Hematopoietic multipotent progenitor cell treated with erythropoietin and hydrocortisone succinate and interleukin-3 and kit ligand, for 15 days (in vitro differentiated cells): Measurements from ENCODE around the gene RAB31.
"Not testable (repeated sequence)": the region's sequence is repeated elsewhere in the genome, so short reads cannot be mapped to it uniquely, and the experiment has no call there.

Experiments
- DNase-seq: peaks from one replicate; pipeline ENCODE4 v3.0.0-alpha.2; 2015; ENCODE audit warnings: low spot score

RAB31 gene, protein sequence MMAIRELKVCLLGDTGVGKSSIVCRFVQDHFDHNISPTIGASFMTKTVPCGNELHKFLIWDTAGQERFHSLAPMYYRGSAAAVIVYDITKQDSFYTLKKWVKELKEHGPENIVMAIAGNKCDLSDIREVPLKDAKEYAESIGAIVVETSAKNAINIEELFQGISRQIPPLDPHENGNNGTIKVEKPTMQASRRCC

DNA sequence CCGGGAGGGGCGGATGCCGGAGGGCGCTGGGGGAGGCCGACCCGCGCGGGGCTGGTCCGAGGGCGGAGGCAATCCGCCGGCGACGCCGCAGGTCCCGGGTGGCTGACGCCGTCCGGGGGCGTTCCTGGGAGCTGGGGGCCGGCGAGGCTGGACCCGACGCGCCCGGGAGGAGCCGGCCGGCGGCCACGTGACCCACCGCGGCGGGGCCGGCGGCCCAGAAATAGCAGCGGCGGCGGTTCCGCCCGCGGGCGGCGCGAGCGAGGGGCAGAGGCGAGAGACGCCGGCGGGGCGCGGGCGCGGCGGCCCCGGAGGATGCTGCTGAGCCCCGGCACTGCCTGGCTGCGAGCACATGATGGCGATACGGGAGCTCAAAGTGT, at the start of gene RAB31:
TSS of gene RAB31 (plus strand) at position 245 of the 377 bp plus-strand sequence. CDS start at position 350, 105 bp downstream.
- no peak for DNase-seq

DNA sequence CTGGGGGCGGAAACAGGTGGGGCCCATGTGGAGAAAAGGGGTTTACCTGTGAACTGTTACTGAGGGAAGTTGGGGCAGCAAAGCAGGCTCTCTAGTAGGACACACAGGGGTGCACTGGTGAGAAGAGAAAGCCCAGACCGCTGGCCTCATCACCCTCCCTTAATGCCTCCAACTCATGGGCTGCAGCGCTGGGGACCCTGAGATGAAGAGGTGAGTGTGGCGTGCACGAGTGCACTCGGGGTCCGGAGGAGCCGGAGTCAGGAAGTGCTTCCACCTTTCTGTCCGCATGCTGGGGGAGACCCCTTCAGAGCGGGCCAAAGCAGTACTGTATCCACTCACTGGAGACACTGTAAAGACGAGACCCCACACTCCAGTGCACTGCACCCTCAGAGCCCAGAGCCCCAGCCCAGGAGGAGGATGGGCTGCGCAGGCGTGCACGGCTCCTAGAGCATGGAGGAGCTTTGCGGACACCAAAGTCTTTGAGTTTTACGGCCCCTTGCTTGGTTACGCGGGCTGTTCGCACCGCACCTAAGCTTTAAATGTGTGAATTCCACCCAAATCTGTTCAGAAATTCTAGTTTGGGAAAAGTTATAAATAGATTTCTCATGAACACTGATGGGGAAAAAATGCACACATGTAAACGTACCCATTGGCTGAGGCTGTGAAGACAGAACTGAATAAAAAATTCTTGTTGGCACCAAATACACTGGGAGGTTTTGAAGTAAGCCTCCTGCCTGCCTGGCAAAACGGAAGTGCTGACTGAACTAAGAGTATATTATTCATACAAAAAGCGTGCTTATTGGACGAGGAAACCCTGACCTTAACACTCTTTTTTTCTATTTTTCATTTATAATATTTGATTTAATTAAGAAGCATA, 48.4 kb upstream of the RAB31 start:
- no peak for DNase-seq

DNA sequence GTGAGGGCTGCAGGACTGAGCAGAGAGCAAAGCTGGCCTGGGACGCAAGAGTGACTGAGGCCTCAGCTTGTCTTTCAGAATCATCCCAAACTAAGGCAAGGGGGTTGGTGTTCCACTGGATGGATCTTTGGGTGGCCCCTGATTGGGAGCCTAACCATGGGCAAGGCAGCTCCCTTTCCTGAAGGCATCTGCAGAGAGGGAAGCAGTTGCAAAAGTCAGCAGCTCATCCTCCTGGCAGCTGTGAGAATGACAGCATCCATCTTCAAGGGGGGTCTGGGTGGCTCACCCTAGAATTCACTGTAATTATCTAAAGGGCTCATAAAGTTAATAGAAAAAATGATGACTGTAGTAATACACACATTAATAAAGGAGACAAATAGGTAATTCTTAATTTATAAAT, 46.5 kb upstream of the RAB31 start:
- no peak for DNase-seq

DNA sequence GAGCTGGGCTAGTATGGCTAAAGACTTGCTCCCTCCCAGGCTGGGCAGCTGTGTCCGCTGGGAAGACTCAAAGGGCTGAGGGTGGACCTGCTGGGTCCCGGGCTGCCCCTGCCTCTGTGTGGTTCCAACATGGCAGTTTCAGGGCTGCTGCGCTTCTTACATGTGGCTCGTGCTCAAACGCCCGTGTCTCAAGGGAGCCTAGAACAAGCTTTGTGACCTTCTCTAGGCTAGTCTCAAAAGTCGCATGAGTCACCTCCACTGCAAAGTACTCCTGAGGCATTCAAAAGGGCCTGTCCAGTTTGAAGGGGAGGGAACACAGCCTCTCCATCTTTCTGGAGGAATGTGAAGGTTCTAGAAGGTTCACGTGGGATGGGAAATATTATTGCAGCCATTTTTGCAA, 44.7 kb upstream of the RAB31 start:
- no peak for DNase-seq

DNA sequence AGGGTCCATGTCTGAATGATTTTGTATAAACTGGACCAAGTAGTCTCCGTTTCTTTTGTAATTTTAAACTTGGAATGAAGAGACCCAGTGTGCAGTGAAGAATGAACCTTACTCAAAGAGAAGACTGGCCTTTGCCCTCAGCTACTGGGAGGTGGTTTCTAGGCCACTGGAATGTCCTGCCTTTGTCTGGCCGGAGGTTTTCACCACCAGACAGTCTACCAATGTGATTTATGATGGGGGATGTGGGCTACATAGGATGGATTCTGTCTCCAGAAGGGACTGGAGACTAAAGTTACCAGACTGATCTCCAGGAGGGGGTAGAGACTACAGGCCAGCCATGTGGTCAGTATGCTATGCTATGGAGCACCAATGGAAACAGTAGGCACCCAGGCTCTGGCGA, 42.8 kb upstream of the RAB31 start:
- DNase-seq = no peak

DNA sequence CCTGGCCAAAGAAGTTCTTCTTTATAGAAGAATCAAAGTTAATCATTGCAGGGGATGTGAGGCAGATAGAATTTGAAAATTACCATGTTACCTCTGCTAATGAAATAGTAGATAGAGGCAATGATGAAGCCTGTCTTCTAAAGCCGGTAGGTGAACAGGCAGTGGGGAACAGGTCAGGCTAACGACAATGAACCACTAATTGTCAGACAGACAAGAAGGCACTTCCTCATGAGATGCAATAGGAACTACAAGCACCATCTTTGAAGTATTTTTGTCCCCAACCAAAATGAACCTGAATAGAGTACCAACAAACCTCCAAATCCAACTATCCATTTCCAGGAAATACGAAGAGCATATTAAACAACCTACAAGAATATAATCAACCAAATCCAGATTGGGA, 41.6 kb upstream of the RAB31 start:
- no peak for DNase-seq

DNA sequence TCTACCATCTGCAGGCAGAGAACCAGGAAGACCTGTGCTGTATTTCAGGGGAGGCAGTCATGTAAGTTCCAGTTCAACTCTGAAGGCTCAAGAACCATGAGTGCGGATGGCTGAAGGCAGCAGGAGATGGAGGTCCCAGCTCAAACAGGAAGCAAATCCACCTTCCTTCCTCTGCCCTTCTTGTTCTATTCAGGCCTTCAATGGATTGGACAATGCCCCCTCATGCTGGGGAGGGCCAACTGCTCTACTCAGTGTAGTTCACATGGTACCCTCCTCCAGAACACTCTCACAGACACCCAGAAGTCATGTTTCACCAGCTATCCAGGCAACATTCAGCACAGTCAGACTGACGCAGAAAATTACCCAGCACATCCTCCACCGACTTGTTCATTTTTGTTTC, 39.1 kb upstream of the RAB31 start:
- DNase-seq = no peak

DNA sequence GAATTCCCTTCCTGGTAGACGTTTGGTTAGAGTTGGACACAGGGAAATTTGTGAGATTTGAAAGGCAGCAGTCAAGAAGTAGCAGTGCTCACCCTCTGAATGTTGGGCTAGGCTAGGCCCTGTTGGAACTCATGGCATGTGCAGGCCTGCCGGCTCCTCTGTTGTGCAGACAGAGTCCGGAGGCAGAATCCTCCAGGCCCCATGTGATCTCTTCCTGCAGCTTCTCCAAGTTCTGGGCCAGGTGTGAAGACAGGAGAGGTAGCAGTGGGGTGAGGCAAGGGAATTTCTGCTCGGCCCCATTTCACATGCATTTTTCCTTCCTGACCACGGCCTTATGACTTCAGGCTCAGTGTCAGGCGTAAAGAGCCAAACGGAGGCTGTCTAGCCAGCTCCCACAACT, 36.9 kb upstream of the RAB31 start:
- no peak for DNase-seq

DNA sequence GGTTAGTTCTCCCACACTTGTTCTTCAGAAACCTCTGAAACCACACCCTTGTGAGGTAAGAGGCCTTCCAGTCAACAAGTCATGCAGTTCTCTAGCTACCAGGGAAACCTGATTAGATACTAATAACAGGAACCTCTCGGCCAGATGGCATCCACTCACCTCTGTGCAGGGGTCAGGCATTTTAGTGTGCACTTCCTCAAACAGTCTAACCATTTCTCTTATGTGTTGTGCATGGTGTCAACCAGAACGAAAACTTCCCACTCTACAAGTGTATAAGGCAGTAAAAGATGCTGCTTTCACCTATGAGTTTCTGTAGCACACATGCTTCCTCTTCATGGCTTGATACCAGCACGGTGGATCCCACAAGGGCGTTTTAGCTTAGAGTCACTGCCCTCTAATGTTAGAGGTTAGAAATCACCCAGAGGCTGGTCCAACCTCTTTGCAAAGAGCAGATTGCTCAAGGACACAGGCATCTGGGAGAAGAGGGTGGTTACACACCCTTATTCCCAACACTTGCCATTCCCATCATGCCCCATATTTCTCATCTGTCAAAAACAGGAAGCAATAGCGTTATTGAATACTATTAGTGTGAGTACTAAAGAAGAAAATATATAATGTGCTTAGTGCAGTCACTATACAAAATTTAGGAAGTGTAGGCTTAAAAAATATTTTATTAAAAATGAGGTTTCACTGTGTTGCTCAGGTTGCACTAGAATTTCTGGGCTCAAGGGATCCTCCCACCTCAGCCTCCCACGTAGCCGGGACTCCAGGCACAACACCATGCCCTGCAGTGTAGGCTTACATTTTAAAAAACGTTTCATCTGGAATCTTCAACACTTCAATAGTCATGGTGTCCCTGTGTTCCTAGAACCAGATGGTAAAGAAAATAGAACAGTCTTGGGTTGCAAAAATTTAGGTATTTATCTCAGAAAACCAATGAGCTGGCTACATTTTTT, 34.5 kb upstream of the RAB31 start:
- DNase-seq = no peak

DNA sequence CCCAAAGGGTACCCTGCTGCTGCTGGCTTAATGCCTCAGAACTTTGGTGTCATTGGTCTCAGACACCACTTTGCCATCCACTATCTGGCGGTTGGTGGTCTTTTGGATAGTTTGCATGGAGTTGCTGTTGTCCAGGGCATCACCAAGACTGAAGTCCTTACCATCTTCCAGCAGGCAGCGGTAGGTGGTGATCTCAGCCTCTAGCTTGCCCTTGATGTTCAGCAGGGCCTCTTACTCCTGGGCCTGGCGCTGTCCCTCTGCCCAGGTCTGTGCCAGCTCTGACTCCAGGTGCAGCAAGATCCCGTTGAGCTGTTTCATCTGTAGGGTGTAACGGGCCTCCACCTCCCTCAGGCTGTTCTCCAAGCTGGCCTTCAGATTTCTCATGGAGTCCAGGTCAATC, 29.9 kb upstream of the RAB31 start:
- not testable (repeated sequence) for DNase-seq

DNA sequence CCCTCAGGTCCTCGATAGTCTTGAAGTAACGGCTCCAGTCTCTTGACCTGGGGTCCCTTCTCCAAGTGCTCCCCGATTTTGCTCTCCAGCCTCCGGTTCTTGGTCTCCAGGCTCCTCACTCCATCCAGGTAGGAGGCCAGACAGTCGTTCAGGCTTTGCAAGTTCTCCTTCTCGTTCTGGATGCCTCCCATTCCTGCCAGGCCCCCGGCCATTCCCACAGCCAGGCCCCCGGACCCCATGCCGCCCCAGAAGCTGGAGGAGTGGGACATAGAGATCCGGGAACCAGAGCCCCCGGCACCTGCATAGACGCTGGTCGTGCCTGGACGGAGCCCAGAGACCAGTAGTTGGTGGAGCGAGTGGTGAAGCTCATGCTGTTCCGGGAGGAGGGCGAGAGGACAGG, 29.0 kb upstream of the RAB31 start:
- no peak for DNase-seq

DNA sequence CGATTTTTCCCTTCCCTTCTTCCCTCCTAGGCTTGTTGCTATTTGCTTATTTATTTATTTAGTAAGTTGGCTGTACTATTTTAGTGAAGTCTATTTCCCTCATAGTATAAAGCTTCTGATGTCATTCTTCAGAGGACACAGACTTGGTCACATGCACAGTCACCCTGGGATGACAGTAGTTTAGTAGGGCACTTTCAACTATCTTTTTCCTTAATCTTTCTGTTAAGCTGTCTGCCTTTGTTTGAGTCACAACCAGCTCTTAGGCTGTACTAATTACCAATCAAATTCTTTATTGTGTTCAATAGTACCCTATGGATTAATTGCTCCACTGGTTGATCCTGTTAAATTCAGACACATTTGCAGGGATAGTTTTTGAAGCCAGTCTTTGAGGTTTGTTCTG, 26.9 kb upstream of the RAB31 start:
- no peak for DNase-seq

DNA sequence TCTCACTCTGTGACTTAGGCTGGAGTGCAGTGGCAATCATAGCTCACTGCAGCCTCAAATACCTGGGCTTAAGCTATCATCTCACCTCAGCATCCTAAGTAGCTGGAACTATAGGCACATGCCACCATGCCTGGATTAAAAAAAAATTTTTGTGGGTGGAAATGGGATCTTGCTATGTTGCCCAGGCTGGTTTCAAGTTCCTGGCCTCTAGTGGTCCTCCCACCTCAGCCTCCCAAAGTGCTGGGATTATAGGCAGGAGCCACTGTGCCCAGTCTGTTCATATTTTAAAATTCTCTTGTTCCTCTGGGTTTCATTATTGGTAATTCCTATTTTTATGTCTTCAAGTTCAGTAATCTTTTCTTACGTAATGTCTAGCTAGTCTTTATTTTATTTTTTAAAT, 25.5 kb upstream of the RAB31 start:
- DNase-seq = no peak

DNA sequence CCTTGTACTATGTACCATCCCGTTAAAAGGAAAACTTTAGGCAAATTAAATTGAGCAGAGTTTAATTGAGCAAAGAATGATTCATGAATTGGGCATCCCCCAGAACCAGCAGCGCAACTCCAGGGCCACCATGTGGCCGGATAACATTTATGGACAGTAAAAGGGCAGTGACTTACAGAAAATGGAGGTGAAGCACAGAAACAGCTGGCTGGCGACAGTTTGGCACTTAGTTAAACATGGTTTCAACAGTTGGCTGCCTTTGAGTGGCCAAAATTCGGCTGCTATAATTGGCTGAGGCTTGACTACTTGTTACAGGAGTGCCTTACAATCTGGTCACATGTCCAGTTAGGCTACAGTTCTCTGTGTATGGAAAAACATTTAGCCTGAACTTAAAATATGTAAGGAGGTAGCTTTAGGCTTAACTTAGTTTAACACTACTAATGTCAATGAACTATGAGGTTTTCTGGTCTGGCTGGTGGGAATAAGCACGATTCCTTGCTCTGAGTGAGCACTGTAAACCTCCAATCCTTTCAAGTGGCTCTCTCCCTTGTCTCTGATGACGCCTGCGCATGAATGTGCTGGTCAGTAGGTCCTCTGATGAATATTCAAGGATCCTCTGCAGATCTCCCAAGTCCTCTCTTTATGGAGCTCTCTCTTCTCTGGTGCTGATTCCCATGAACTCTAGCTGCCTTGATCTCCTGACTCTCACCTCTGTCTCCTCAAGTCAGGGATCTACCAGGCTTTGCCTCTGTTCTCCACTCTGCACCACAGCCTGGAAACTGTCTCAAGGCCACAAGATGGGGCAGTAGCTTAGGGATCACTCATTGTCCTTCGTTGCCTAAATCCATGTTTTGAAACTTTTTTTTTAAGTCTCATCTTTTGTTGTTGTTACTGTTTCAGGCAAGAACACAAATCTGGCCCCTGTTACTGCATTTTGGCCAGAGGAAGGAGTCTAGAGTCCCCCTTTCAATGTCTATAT, 24.4 kb upstream of the RAB31 start:
- peak; percentile 14 for DNase-seq

DNA sequence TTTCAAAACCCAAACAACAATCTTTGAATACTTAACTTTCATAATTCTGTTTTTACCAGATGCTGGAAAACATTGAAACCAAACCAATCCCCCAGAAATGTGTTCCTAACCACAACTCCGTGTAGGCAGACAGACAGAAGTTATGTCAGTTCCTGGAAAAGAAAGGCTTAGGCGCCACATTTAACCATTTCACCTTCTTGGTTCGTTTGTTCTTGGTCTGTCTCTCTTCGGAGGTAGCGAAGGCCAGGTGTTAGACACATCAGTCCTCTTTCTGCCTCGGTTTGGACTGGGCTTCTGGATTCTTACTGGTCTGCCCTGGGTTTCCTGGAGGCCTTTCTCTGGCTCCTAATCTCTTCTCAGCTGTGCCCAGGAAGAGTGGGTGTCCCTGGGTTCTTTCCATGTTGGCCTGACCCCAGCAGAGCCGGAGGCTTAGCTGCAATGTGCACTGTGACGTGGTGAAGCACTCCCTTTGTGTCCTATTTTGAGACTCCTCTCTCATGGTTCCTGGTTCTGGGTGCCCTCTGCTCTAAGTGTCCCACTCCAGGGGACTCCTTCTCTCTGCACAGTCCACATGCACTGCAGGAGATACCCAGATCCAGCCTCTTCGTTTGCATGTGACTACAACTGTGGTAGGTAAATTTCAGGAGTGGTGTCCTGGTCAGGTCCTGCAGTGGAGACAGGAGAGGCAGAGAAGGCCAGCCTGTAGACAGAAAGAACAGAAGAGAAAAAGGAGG, 23.1 kb upstream of the RAB31 start:
- DNase-seq = no peak

DNA sequence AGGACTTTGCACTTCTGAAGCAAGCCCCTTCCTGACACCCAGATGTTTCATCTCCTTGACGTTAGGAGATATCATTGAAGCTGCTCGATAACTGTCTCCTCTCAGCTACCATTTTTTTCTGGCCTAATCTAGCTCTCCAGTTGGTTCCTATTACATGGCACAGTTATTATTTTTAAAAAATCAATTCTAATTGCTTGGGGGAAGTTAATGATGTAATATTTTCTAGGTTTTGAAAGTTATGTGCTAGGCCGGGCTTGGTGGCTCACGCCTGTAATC, 22.5 kb upstream of the RAB31 start:
- DNase-seq = no peak

DNA sequence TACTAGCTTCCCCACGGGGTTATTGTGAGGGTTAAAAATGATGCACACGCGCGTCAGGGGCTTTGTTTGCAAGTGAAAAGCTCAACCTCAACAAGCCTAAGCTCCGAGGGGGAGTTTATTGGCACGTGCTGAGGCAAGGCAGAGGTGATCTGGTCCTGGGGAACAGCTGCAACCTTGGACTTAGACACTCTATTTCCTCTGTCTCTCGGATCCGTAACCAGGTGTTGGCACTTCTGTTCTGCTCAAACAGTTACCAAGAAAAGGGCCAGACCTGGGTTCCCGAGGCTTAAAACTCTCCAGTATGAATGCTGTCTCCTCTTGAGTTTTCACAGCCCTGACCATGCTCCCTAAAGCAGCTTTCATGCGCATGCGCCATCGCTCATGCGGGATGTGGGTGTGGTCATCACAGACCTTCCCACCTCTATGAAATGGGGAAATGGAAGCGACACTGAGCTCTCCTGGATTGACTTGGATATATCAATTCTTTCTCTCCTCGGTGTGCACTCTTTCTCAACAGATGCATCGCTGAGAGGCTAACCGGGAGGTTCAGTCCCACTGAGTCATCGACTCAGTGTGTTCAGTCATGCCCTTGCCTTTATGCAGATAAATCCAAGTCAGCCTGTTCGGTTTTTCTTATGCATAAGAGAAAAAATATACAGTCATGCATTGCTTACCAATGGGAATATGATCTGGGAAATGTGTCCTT, 19.9 kb upstream of the RAB31 start:
- no peak for DNase-seq

DNA sequence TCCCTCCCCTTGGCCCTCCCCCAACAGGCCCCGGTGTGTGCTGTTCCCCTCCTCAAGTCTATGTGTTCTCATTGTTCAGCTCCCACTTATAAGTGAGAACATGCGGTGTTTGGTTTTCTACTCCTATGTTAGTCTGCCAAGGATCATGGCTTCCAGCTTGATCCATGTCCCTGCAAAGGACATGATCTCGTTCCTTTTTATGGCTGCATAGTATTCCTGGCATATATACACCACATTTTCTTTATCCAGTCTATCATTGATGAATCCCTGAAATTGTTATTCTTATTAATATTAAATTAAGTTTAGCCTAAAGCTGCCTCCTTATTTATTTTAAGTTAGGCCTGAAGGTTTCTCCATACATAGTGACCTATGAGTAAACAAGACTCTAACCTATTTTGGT, 18.8 kb upstream of the RAB31 start:
- no peak for DNase-seq

DNA sequence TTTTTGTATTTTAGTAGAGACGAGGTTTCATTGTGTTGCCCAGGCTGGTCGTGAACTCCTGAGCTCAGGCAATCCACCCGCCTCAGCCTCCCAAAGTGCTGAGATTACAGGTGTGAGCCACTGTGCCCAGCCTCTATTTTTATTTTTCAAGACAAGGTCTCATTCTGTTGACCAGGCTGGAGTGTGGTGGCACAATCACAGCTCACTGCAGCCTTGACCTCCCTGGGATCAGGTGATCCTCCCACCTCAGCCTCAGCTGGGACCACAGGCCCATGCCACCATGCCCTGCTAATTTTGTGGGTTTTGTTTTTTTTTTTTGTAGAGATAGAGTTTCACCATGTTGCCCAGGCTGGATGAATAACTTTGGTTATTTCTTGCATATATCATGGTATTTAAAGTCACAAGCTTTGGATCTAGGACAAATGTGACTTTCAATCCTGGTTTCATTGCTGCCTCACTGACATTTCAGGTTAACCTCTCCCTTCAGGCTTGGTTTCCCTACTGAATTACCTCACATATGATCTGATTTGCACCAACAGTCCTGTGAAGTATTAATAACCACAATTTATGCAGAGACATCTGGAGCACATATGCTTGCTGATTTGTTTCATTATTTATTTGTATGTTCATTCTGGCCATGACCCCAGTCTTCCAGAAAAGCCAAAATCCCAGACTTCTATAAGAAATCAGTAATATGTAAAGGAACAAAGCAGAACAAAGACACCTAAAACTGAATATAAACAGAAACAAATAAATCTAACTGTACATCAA, 17.5 kb upstream of the RAB31 start:
- DNase-seq = no peak

DNA sequence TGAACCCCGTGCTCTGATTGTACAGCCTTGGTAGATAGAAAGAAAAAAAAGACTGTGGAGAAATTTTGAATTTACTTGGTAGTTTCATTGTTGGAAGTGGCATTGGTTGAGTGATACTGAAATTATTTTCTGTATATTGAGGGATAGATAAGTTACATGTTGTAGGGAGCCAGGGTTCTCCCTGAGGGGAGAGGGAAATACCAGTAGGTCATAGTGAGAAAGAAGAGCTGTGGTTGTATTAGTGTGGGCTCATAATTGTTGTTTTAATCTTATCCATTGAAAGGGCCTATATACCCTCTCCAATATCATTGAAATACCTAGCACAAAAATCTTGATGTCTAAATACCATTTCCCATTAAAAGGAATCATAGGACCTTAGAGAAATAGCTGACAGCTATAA, 16.9 kb upstream of the RAB31 start:
- DNase-seq = no peak
